Endothelial cell of umbilical vein (primary cell): ENCODE data around the gene DMBX1. TPM values are rescaled to one million over a fixed set of nuclear protein-coding genes. Genes with fewer than 3 reads are reported as not detected.

ENCODE experiments used
- BruUV-seq: library from RNA; stranded (reverse); fragments of 400-500 nt; replicated peaks from 2 replicates; lab custom pipeline; 2021; lab: Mats Ljungman, UMichigan
- CTCF ChIA-PET: fragments of 300-600, 350-600 bp; sonication (Branson Sonifier 250); formaldehyde crosslinking; loops from one replicate; lab custom pipeline; 2021; ENCODE audit warnings: antibody characterized with exemption, inconsistent platforms; lab: Charles Lee
- POLR2A ChIA-PET: fragments of 300-600, 350-600 bp; sonication (Branson Sonifier 250); formaldehyde crosslinking; loops from one replicate; lab custom pipeline; 2021; ENCODE audit warnings: antibody characterized with exemption, inconsistent platforms; lab: Charles Lee
- DNase-seq: peaks from one replicate; pipeline ENCODE4 v3.0.0-alpha.2; 2011; ENCODE audit warnings: low read depth, low spot score
- FAIRE-seq: peaks from 2 replicates; lab custom pipeline; 2011; peaks lifted over from hg19 to GRCh38; lab: Jason Lieb, UNC
- H2AFZ ChIP-seq: 2 replicates; pipeline ENCODE4 v1.6.0; 2012; ENCODE audit warnings: low read depth, low read length, control low read depth, inconsistent platforms
- H3K27ac ChIP-seq: 2 replicates; pipeline ENCODE4 v1.5.1; 2011; ENCODE audit warnings: low read depth, mild to moderate bottlenecking, control low read depth, low read length, moderate library complexity; ENCODE audit not compliant: insufficient read depth
- H3K27me3 ChIP-seq, 2 experiments: 2 replicates each; pipeline versions ENCODE4 v1.6.0 to v1.6.1; 2011; ENCODE audit warnings: low read length in 2 of 2, mixed read lengths in 1 of 2; ENCODE audit not compliant: control insufficient read depth in 2 of 2, insufficient read depth in 2 of 2
- H3K36me3 ChIP-seq, 2 experiments: 2 replicates in 1 of 2; 3 replicates in 1 of 2; pipeline ENCODE4 v1.5.1; 2011; ENCODE audit warnings: low read length in 2 of 2, mild to moderate bottlenecking in 1 of 2, moderate library complexity in 1 of 2; ENCODE audit not compliant: control insufficient read depth in 2 of 2, insufficient read depth in 2 of 2; ENCODE audit errors: extremely low read depth in 1 of 2
- H3K4me1 ChIP-seq: 3 replicates; pipeline ENCODE4 v1.5.1; 2011; ENCODE audit warnings: mild to moderate bottlenecking, low read length; ENCODE audit not compliant: control insufficient read depth, insufficient read depth; ENCODE audit errors: extremely low read depth
- H3K4me2 ChIP-seq: 2 replicates; pipeline ENCODE4 v1.6.1; 2011; ENCODE audit warnings: low read length, control low read depth, mixed read lengths; ENCODE audit not compliant: insufficient read depth
- H3K4me3 ChIP-seq, 3 experiments: fragments of 200-600 bp in 1 of 3; sonication (generic), shearing (Covaris generic) in 1 of 3; replicated peaks in 1 of 3; 2 replicates each; pipeline ENCODE4 v1.5.1; 2011 to 2016; ENCODE audit warnings: control low read depth in 3 of 3, low read length in 3 of 3, mild to moderate bottlenecking in 2 of 3, inconsistent platforms in 1 of 3, low read depth in 1 of 3, moderate library complexity in 1 of 3; ENCODE audit not compliant: insufficient read depth in 1 of 3
- H3K79me2 ChIP-seq: 2 replicates; pipeline ENCODE4 v1.6.0; 2012; ENCODE audit warnings: low read length, inconsistent platforms; ENCODE audit not compliant: control insufficient read depth, insufficient read depth
- H3K9ac ChIP-seq: replicated peaks from 2 replicates; pipeline ENCODE3; 2011; ENCODE audit warnings: low read length, control low read depth; ENCODE audit not compliant: insufficient read depth; ENCODE audit errors: extremely low read depth
- H3K9me1 ChIP-seq: replicated peaks from 3 replicates; pipeline ENCODE4 v1.6.0; 2011; ENCODE audit warnings: mild to moderate bottlenecking, low read length; ENCODE audit not compliant: control insufficient read depth, insufficient read depth; ENCODE audit errors: extremely low read depth
- H3K9me3 ChIP-seq: replicated peaks from 2 replicates; pipeline ENCODE4 v1.5.1; 2012; ENCODE audit warnings: low read length, inconsistent platforms; ENCODE audit not compliant: control insufficient read depth, insufficient read depth
- H4K20me1 ChIP-seq: replicated peaks from 2 replicates; pipeline ENCODE3; 2011; ENCODE audit warnings: mild to moderate bottlenecking, low read length; ENCODE audit not compliant: control insufficient read depth, insufficient read depth; ENCODE audit errors: extremely low read depth
- EZH2 ChIP-seq: IDR thresholded peaks from 2 replicates; pipeline ENCODE4 v1.6.1; 2012; ENCODE audit warnings: borderline replicate concordance, low read depth, mild to moderate bottlenecking, moderate library complexity, low read length, inconsistent platforms; ENCODE audit not compliant: severe bottlenecking
- FOS ChIP-seq: IDR thresholded peaks from 2 replicates; pipeline ENCODE4 v1.6.1; 2011; ENCODE audit warnings: mild to moderate bottlenecking, low read length, moderate library complexity, borderline replicate concordance; ENCODE audit not compliant: insufficient read depth
- GATA2 ChIP-seq: IDR thresholded peaks from 2 replicates; pipeline ENCODE4 v1.7.0; 2011; ENCODE audit warnings: low read depth, mild to moderate bottlenecking, moderate library complexity, mixed read lengths, low read length; ENCODE audit not compliant: insufficient read length, insufficient read depth
- JUN ChIP-seq: IDR thresholded peaks from 2 replicates; pipeline ENCODE4 v1.6.1; 2011; ENCODE audit warnings: borderline replicate concordance, low read depth; ENCODE audit not compliant: insufficient read length, insufficient read depth
- MYC ChIP-seq: IDR thresholded peaks from one replicate; pipeline ENCODE4 v1.6.1; 2011; ENCODE audit warnings: mild to moderate bottlenecking, low read depth, low read length
- POLR2A ChIP-seq: IDR thresholded peaks from 2 replicates; pipeline ENCODE4 v1.6.1; 2012; ENCODE audit warnings: low read depth, mild to moderate bottlenecking, control low read depth, low read length
- POLR2AphosphoS5 ChIP-seq: IDR thresholded peaks from 2 replicates; pipeline ENCODE4 v1.6.1; 2012; ENCODE audit warnings: low read depth, mild to moderate bottlenecking, control low read depth, low read length, moderate library complexity; ENCODE audit not compliant: insufficient read depth
- dilution Hi-C: fragments of 300-500 bp; cut with MboI; formaldehyde crosslinking; loops from one replicate; pipeline ENCODE4 v1.15.0; 2019; ENCODE audit warnings: low sequenced_read_pairs; ENCODE audit not compliant: extremely low pct_ligation_motif_present
- intact Hi-C: fragments of 100-400 bp; cut with micrococcal nuclease; formaldehyde crosslinking; loops from one replicate; pipeline ENCODE4 v1.10.0; 2022
- polyA plus RNA-seq, 4 experiments: library from polyadenylated mRNA; depleted of rRNA in 3 of 4; stranded (reverse) in 3 of 4; unstranded in 1 of 4; fragments of >200 nt; gene quantifications; 2 replicates each; pipeline versions ENCODE4 v1.2.1 to v1.2.3, GENCODE V29; 2011 to 2012; ENCODE audit warnings: missing spikeins in 1 of 4
- total RNA-seq: library from RNA; stranded (reverse); gene quantifications from 2 replicates; pipeline ENCODE4 v1.2.3, GENCODE V29; 2021
- TF ChIP-seq, protein P1 (sequence below): IDR thresholded peaks from 2 replicates; pipeline ENCODE4 v1.6.1; 2011; ENCODE audit not compliant: insufficient read depth, insufficient read length
- TF ChIP-seq, protein P2 (sequence below), 2 donors: IDR thresholded peaks; 1 replicate in 1 of 2; 2 replicates in 1 of 2; pipeline ENCODE4 v1.5.1; 2011; ENCODE audit warnings: low read length in 2 of 2, mild to moderate bottlenecking in 2 of 2, moderate library complexity in 2 of 2, control low read depth in 1 of 2, inconsistent platforms in 1 of 2, low read depth in 1 of 2; ENCODE audit not compliant: insufficient read depth in 1 of 2; ENCODE audit errors: extremely low read depth in 1 of 2

The DMBX1 gene
- total and polyA plus RNA-seq, 2 donors (not counting 3 experiments of a cell fraction or from before 2014, with no cell fraction given) = not detected

DNA sequence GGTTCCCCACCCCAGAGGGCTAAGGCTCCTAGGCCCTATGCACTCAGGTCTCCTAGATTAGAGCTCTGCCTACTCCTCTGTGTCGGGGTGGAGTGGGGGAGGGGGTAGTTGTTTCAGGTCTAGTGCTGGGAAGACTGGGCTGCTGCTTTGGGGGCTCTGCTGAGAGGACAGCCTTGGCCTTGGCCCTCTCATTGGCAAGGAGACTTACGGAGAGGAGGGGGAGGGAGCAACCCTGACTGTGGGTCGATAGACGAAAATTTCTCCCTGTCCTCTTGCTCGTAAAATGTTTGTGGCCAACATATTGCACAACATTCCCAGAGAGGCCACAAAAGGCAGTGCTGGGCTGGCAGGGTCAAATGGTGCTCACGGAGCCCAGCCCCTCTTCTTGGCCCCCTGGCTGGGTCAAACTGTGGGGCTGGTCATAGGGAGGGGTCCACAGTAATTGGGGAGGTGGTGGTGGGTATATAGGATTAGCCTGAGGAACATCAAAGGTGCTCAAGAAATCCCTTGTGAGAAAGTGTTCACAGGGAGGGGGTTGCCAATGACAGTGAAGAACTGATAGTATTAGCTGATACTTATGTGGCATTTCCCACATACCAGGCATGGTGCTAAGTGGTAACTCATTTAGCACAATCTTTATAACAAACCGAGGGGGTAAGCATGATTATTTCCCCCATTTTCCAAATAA lies 8.5 kb upstream of the DMBX1 start:
- dilution Hi-C loops (no loop called here), intact Hi-C loops (no loop called here)
- BruUV-seq = no TSS peak
- peaks cover 50% of the 10 kb centered on the region in 2 experiments for H3K27me3 ChIP-seq
- no peaks in the 10 kb centered on the region for H3K9me1 ChIP-seq
- CTCF ChIA-PET = interaction anchor here (1.3 to 2.0 kb wide), 4 partner anchors 34 to 244 kb away, joined by 3 to 12 read pairs (median 6); no protein-coding TSS in a partner anchor
- TF ChIP-seq MYC (no peak), POLR2A (no peak), FOS (no peak), EZH2 (no peak), POLR2AphosphoS5 (no peak), GATA2 (no peak), JUN (no peak)
- TF ChIP-seq, protein P1, sequence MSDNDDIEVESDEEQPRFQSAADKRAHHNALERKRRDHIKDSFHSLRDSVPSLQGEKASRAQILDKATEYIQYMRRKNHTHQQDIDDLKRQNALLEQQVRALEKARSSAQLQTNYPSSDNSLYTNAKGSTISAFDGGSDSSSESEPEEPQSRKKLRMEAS = no peak
- TF ChIP-seq, protein P2, sequence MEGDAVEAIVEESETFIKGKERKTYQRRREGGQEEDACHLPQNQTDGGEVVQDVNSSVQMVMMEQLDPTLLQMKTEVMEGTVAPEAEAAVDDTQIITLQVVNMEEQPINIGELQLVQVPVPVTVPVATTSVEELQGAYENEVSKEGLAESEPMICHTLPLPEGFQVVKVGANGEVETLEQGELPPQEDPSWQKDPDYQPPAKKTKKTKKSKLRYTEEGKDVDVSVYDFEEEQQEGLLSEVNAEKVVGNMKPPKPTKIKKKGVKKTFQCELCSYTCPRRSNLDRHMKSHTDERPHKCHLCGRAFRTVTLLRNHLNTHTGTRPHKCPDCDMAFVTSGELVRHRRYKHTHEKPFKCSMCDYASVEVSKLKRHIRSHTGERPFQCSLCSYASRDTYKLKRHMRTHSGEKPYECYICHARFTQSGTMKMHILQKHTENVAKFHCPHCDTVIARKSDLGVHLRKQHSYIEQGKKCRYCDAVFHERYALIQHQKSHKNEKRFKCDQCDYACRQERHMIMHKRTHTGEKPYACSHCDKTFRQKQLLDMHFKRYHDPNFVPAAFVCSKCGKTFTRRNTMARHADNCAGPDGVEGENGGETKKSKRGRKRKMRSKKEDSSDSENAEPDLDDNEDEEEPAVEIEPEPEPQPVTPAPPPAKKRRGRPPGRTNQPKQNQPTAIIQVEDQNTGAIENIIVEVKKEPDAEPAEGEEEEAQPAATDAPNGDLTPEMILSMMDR (IDR thresholded peaks at IDR 0.05; ENCODE audit: extremely low read depth in 1 of 2, insufficient read depth in 1 of 2, low read depth in 1 of 2, low read length in 2 of 2) = no peak
- no peaks in the 10 kb centered on the region for H4K20me1 ChIP-seq
- FAIRE-seq = no peak
- no peaks in the 10 kb centered on the region for H3K9me3 ChIP-seq
- POLR2A ChIA-PET = no interaction called here
- H3K36me3 ChIP-seq = no peaks in the 10 kb centered on the region
- no peak for DNase-seq
- no peak overlapping the region for H3K27ac ChIP-seq
- H3K79me2 ChIP-seq = no peaks in the 10 kb centered on the region
- no peak overlapping the region for H3K9ac ChIP-seq
- no peaks in the 10 kb centered on the region for H3K4me1 ChIP-seq
- H2AFZ ChIP-seq = no peak overlapping the region
- no peak overlapping the region for H3K4me3 ChIP-seq
- H3K4me2 ChIP-seq = no peak overlapping the region
